ENCODE measurements around the gene LORICRIN.

- no peak for TF ChIP-seq CTCF (IDR thresholded peaks at IDR 0.05)
- TF ChIP-seq POLR2AphosphoS5 (IDR thresholded peaks at IDR 0.05; ENCODE audit: low read depth, low read length): no peak
- no peak for TF ChIP-seq REST (IDR thresholded peaks at IDR 0.05; ENCODE audit: insufficient read depth in 1 of 2, low read depth in 2 of 2, low read length in 1 of 2)
- no peak for TF ChIP-seq TCF7L2 (IDR thresholded peaks at IDR 0.05; ENCODE audit: low read depth, low read length)
- no peak for TF ChIP-seq SIN3A (IDR thresholded peaks at IDR 0.05; ENCODE audit: borderline replicate concordance, insufficient read depth, low read depth, low read length)
Observed at GRCh38 chr1:153272186-153272585, 12.7 kb downstream of the LORICRIN start.

All from Panc1 (cell line).